Activated CD8-positive, alpha-beta memory T cell treated with anti-CD3 and anti-CD28 coated beads for 1 hour (primary cell): ENCODE results near the gene SIGMAR1.

Source experiments
- DNase-seq, 2 donors: peaks; one replicate each; pipeline ENCODE4 v3.0.0-alpha.2; 2020; ENCODE audit warnings: low read depth in 1 of 2; ENCODE audit errors: extremely low read depth in 1 of 2

SIGMAR1 gene

DNA sequence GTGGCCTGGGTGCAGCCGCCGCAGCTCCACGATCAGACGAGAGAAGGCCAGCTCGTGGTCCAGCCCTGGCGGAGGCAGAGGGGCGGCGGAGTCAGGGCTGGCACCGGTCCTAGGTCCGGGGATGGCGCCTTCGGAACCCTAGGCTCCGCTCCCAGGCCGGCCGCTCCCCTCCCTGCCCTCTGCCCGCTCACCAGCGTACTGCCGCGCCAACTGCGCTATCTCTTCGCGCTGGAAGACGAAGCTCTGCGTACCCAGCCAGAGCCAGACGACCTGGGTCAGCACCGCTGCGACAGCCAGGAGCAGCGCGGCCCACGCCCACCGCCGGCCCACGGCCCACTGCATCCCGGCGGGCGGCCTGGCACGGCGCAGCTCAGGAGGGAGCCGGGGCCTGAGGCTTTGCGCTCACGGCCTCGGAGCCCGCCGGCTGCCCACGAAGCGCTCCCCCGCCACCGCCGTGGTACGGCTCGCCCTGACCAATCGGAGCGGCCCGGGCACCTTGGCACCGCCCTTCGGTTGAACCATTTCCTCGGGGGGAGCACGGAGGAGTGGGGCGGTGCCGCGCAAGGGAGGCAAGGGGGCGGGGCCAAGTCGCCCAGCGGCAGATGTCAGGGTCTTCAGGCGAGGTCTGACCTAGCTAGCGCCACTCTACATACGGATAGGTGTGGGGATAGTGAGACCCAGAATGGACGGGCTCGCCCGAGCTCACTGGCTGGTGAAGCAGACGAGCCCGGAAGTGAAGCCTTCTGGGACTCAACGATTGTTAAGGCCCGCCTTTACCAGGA lies at the start of gene SIGMAR1:
Gene SIGMAR1, minus strand, starts transcription at position 432 of the 782 bp plus-strand sequence. Its CDS starts 90 bp downstream, at position 342.
- DNase-seq = peak; percentile 71 to 88

DNA sequence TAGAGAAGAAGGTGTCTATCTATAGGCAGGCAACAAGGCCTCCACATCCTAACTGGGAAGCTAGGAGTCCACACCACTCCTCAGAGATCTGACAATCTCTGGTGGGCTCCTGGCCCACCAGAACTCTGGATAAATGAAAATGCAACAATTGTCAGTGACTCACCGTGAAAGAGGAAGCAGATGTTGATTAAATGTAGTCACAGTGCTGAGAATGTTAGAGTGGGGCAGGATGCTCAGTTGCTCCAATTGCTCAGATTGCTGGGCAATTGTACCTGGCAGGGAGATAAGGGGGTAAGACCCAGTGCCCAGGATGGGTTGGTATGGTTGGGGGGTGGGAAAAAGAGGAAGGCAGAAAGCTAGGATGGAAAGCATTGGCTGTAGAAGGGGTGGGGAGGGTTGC lies 49.1 kb upstream of the SIGMAR1 start:
- DNase-seq = no peak

- DNase-seq = no peak
Observed at GRCh38 chr9:34686231-34686630, 48.6 kb upstream of the SIGMAR1 start.

GRCh38 chr9:34685591-34685990 lies 48.0 kb upstream of the SIGMAR1 start:
- DNase-seq = no peak

GRCh38 chr9:34684816-34685215 lies 47.2 kb upstream of the SIGMAR1 start:
- DNase-seq = no peak

DNA sequence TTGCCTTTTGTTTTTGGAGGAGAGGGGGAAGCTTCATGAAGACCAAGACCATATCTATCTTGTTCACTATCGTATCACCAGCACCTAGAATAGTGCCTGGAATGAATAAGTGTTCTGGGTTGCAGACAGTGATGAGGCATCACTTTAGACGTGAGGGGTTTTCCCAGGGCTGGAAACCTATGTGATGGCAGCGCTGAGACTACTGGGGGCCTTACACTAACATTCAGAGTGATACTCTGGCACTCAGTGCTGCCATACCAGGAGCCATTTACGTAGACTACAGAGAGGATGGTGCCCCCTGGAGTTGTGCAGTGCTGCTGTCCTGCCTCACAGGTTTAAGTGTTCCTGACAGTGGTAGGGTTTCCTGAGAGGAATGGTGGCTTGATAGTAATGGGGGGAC lies 46.6 kb upstream of the SIGMAR1 start:
- DNase-seq = no peak

GRCh38 chr9:34675869-34676268 lies 38.3 kb upstream of the SIGMAR1 start:
- DNase-seq = no peak

- DNase-seq = peak in 1 of 2 donors; percentile 40
Observed at GRCh38 chr9:34675048-34675714, 37.6 kb upstream of the SIGMAR1 start.

DNA sequence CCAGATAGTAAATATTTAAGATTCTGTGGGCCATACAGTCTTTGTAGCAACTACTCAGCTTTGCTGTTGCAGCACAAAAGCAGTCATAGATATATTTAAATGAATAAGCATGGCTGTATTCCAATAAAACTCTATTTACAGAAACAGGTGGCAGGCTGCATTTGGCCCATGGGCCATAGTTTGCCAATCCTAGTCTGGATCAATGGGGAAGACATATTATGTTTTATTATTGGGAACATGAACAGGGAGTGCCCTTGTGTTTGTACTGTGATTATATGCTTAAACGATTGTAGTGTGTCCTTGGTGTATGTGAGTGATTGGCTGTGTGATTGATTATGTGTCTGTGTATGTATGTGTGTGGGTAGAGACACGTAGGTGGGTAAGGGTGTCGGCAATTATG lies 36.9 kb upstream of the SIGMAR1 start:
- DNase-seq = no peak

DNA sequence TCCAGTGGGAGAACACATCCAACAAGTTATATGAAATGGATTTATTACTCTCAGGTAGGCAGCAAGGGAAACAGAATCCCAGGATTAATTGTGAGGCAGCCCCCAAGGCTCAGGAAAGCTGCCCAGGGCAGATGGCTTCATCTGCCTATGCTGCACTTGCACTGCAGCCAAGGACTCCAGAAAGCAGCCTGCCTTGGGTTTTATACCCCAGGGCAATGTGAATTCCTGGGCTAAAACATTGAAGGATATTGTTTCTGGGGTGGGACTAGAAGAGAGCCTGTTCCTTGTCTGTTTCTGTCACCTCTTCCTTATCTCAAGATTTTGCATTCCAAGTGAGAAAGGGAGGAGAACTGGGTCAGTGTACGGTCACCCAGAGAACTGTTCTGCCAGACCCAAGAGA lies 33.7 kb upstream of the SIGMAR1 start:
- no peak for DNase-seq

DNA sequence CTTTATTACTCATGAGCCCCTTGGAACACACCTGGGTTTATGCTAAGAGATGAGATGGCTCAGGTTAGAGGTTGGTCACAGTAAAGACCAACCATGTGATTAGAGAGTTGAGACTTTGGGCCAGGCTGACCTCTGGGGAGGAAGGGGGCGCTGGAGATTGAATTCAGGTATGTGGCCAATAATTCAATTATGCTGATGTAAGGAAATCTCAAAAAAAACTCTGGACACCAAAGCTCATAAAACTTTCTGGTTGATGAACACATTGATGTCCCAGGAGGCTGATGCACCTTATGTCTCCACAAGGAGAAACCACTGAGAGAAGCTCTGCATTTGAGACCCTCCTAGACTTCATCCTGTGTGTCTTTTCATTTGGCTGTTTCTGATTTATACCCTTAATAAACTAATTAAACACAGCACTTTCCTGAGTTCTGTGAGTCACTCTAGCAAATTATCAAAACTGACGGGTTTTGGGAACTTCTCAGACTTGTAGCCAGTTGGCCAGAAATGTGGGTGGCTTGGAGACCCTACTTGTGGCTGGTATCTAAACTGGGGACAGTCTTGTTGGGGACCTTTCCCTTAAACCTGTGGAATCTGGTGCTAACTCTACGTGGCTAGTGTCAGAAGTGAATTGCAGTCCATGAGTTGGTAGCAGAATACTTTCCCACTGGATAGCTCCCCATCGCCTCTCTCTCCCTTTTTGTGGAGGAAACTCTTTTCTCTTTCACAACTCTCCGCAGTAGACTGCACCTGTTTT lies 32.4 kb upstream of the SIGMAR1 start:
- no peak for DNase-seq

GRCh38 chr9:34665381-34666250 lies 28.0 kb upstream of the SIGMAR1 start:
- DNase-seq = peak; percentile 74 to 81

DNA sequence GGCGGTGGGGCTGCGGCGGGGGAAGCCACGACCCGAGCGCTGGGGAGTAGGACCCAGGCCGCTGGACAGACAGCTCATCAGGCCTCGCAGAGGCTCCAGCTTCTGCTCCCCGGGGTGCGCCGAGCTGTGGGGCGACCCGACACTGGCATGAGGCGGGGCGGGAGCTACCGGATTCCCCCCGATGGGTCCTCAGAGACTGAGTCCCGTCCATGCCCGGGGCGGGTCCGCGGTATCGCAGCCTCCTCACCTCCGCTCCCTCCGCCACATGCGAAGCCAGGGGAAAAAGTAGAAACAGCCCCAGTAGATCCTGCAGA lies 27.4 kb upstream of the SIGMAR1 start:
- no peak for DNase-seq

GRCh38 chr9:34664281-34665066 lies 26.9 kb upstream of the SIGMAR1 start:
- DNase-seq = peak in 1 of 2 donors; percentile 54

DNA sequence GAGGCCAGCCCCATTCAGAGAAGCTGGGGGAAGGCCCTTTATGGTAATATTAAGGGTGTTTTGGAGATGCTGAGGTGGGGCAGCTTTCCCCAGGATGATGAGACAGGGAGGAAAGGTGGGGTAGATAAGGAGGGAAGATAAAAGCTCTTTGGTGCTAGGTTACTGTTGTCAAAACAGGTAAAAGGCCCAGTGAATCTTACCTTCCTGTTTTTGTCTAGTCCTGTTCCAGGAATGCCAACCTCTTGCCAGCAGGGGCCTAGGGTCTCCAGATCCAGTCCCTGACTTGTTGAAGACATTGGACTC lies 25.7 kb upstream of the SIGMAR1 start:
- DNase-seq = no peak

DNA sequence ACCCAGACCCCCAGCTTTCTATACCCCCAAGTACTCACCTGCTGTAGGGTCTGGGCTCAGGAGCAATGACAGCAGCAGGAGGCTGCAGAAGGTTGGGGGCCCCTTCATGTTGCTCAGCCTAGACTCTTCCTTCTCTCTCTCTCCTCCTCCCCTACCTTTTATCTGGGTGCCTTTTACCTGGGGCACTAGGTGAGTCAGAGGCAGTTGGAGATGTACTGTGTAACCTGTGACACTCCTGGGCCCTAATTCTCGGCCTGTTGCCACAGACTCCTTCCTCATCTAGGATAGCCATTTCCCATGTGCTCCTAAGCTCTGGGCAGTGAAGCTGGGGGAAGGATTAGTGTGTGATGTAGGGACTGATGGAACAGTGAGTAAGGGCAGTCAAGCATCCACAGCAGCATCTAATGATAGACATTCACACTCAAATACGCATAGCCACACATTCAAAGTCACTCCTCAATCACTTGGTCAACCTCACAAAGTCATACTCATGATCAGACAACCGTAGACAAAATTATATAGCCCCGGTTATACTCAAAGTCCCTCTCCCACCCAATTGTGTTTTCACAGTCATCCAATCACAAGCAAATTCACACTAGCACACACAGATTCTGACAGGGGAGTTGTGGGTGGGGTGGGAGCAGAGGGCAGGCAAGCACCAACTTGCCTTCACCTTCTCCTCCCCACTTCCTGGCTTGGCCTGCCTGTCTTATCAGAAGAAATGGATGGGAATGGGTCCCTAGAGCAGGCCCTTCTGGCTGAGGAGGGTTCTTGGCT lies 25.1 kb upstream of the SIGMAR1 start, which contains the start of gene CCL27:
Gene CCL27, minus strand, starts transcription at position 132 of the 777 bp plus-strand sequence. Its CDS starts 24 bp downstream, at position 108.
- no peak for DNase-seq

DNA sequence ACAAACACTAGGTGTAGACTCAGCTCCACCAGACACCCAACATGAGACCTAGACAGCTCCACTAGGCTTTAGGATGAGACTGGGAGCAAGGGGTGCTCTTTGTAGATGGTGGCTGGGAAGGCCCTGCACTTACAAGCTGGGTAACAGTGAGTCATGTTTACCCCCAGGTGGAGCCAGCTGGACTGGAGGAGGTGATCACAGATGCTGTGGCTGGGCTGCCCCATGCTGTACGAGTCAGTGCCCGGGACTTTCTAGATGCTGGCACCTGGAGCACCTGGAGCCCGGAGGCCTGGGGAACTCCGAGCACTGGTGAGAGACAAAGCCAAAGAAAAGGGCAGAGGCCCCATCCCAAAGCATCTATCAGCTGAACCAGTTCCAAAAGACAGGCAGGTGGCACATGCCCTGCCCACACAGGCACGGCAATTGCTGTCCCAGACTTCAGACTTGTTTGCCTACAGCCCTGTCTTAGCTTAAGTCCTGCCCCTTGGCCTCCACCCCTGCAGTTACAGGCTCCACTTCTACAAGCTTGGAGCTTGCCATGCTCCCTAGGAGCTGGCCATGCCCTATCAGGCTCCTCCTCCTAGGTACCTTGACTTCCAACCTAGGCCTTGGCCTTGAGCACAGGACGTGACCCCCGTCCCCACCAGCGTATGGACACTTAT lies 22.1 kb upstream of the SIGMAR1 start:
- DNase-seq = no peak

GRCh38 chr9:34658461-34658860 lies 20.9 kb upstream of the SIGMAR1 start:
- DNase-seq = no peak

GRCh38 chr9:34656992-34657391 lies 19.4 kb upstream of the SIGMAR1 start:
- no peak for DNase-seq
